ENCODE data around the gene CDC14A.
"Not testable (repeated sequence)": the region's sequence is repeated elsewhere in the genome, so short reads cannot be mapped to it uniquely, and the experiment has no call there.

The CDC14A gene

GRCh38 chr1:100328133-100328532 lies 24.2 kb upstream of the CDC14A start:
- no peaks in the 10 kb centered on the region for H3K4me1 ChIP-seq
- no peaks in the 10 kb centered on the region for H3K9me3 ChIP-seq
- H3K27me3 ChIP-seq, result no peaks in the 10 kb centered on the region; the same call in 1 of the 2 replicates
- no peak for DNase-seq
- H3K36me3 ChIP-seq, result no peaks in the 10 kb centered on the region
- no peak overlapping the region for H3K4me3 ChIP-seq (ENCODE audit: low read depth, low read length)
- no peak for TF ChIP-seq CTCF (IDR thresholded peaks at IDR 0.05; ENCODE audit: low read depth, low read length)

DNA sequence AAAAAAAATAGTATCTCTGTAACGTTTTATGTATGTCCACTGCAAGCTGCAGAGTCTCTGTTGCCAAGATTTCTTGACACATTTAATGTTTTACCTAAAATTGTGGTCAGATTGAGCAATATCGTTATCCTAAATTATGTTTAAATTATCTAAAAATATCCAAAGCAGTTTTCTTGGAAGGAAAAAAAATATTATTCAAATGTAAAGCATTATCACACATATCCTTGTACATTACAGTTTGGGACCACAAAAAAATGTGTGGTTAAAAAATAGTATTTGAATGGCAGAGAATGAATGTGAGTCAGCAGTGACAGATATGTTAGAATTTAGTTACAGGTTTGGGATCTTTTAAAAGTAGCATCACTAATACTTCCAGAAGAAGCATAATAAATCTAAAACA lies 21.2 kb upstream of the CDC14A start:
- not testable (repeated sequence) for DNase-seq

DNA sequence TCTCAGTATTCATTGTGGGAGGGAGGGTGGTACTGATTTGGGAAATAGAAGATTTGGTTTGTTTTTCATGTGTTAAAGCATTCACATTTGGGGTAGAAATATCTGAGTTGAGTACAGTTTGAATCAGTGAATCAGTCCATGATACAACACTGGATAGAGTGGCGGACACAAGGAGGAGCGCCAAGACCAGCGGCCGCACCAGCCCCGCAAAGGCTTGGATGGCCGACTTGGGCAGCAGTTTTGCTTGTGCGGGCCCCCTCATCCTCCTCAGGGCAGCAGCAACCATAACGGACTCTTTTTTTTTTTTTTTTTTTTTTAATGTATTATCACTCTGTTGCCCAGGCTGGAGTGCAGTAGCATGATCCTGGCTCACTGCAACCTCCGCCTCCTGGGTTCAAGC lies 20.0 kb upstream of the CDC14A start:
- TF ChIP-seq CTCF (IDR thresholded peaks at IDR 0.05; ENCODE audit: low read depth, low read length), result no peak
- no peak for DNase-seq
- no peaks in the 10 kb centered on the region for H3K27me3 ChIP-seq
- no peaks in the 10 kb centered on the region for H3K4me1 ChIP-seq
- no peaks in the 10 kb centered on the region for H3K36me3 ChIP-seq
- H3K4me3 ChIP-seq (ENCODE audit: low read depth, low read length), result no peak overlapping the region
- no peaks in the 10 kb centered on the region for H3K9me3 ChIP-seq

More for the DNA sequence above, 21.2 kb upstream of the CDC14A start:
- H3K4me1 ChIP-seq; H3K9me3 ChIP-seq; H3K36me3 ChIP-seq; H3K4me3 ChIP-seq (ENCODE audit: low read depth, low read length); H3K27me3 ChIP-seq: not testable (repeated sequence)

DNA sequence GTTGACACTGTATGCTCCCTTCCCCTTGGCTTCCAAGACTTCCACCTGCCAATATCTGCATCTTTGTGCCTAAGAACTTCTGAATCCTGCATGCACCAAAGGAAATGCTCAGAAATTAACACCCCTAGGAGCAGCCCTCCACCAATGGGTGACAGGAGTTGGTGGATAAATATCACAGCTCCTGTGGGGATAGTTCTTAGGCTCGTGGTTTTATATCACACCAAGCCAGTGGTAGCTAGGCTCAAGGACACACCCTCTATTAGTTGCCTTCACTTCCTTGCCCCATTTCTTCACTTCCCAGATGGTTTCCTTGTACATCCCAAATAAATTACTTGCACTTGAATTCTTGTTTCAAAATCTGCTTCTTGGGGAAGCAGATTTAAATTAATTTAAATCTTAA lies 16.9 kb upstream of the CDC14A start:
- no peak for DNase-seq
- no peak for TF ChIP-seq CTCF (IDR thresholded peaks at IDR 0.05; ENCODE audit: low read depth, low read length)
- no peaks in the 10 kb centered on the region for H3K27me3 ChIP-seq
- H3K4me3 ChIP-seq (ENCODE audit: low read depth, low read length), result no peak overlapping the region
- 0 out of 2 replicates have a peak, but pooled peaks cover 2% of the 10 kb centered on the region for H3K9me3 ChIP-seq
- no peaks in the 10 kb centered on the region for H3K36me3 ChIP-seq
- H3K4me1 ChIP-seq, result no peaks in the 10 kb centered on the region; the same call in 1 of the 2 replicates

DNA sequence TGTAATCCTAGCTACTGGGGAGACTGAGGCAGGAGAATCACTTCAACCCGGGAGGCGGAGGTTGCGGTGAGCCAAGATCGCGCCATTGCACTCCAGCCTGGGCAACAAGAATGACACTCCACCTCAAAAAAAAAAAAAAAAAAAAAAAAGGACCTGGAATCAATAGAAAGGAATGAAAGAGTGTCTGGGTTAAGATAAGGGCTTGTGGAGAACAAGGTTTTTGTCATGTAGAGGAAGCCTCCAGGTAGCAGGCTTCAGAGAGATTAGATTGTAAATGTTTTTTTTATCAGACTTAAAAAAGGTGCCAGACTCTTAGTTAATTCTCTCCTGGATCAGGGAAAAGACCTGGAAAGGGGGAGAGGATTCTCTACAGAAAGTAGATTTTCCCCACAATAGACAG lies 14.4 kb upstream of the CDC14A start:
- H3K36me3 ChIP-seq; H3K4me3 ChIP-seq (ENCODE audit: low read depth, low read length); H3K4me1 ChIP-seq; DNase-seq; H3K9me3 ChIP-seq; H3K27me3 ChIP-seq: not testable (repeated sequence)

DNA sequence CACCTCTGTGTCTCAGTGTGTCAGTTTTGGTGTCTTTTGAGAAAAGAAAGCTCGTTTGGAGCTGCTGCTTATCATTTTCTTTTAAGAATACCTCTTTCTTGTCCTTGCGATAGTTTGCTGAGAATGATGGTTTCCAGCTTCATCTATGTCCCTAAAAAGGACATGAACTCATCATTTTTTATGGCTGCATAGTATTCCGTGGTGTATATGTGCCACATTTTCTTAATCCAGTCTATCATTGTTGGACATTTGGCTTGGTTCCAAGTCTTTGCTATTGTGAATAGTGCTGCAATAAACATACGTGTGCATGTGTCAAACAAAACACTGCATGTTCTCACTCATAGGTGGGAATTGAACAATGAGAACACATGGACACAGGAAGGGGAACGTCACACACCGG lies 12.6 kb upstream of the CDC14A start:
- H3K27me3 ChIP-seq; H3K4me3 ChIP-seq (ENCODE audit: low read depth, low read length); H3K36me3 ChIP-seq; H3K4me1 ChIP-seq; DNase-seq; H3K9me3 ChIP-seq: not testable (repeated sequence)

DNA sequence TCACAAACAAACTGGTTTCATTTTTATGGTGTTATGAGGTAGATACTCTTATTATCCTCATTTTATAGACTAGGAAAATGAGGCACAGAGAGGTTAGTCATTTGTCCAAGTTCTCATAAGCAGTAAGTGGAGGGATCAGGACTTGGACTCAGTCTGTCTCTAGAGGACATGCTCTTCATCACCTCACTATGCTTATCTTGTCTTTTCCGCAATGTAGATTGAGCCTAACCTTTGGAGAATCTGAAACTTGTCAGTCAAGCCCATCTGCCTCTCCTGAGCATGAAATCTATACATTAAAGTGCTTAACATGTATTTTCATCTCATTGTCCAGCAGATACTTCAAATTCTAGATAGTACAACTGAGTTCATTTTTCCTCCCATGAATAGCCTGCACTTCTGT lies 11.8 kb upstream of the CDC14A start:
- DNase-seq, result no peak
- Histone ChIP-seq H3K4me3 (ENCODE audit: low read depth, low read length) (no peak overlapping the region), H3K4me1 (peaks cover 2% of the 10 kb centered on the region), H3K36me3 (no peaks in the 10 kb centered on the region), H3K9me3 (0 out of 2 replicates have a peak, but pooled peaks cover 2% of the 10 kb centered on the region), H3K27me3 (no peaks in the 10 kb centered on the region)
- TF ChIP-seq CTCF (IDR thresholded peaks at IDR 0.05; ENCODE audit: low read depth, low read length), result no peak

DNA sequence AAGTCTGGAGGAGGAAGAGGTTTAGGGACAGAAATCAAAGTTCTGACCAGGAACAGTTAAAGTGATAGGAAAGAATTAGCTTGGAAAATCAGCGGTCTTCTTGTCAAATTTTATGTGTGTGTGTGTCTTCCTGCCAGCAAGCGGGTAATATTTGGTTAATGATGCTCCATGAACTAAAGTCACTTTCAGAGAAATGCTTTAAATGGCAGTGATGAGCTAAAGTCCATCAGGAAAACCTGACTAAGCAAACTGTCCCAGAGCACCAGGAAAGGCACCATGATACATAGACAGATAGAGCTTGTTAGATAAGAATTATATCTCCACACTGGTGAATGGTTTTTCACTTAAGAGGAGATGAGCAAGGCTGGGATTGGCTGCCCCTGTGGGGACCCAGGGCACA lies 10.0 kb upstream of the CDC14A start:
- no peaks in the 10 kb centered on the region for H3K27me3 ChIP-seq
- 0 out of 2 replicates have a peak, but pooled peaks cover 2% of the 10 kb centered on the region for H3K9me3 ChIP-seq
- peaks cover 2% of the 10 kb centered on the region for H3K4me1 ChIP-seq
- no peak for DNase-seq
- no peaks in the 10 kb centered on the region for H3K36me3 ChIP-seq
- TF ChIP-seq CTCF (IDR thresholded peaks at IDR 0.05; ENCODE audit: low read depth, low read length), result no peak
- H3K4me3 ChIP-seq (ENCODE audit: low read depth, low read length), result no peak overlapping the region

Measured in BE2C (cell line).